Measurements from ENCODE around the gene TSPEAR. TPM values are rescaled to one million over a fixed set of nuclear protein-coding genes. Genes with fewer than 3 reads are reported as not detected.

TSPEAR gene
- total RNA-seq, 1 experiment from 2014 or later, result not detected

DNA sequence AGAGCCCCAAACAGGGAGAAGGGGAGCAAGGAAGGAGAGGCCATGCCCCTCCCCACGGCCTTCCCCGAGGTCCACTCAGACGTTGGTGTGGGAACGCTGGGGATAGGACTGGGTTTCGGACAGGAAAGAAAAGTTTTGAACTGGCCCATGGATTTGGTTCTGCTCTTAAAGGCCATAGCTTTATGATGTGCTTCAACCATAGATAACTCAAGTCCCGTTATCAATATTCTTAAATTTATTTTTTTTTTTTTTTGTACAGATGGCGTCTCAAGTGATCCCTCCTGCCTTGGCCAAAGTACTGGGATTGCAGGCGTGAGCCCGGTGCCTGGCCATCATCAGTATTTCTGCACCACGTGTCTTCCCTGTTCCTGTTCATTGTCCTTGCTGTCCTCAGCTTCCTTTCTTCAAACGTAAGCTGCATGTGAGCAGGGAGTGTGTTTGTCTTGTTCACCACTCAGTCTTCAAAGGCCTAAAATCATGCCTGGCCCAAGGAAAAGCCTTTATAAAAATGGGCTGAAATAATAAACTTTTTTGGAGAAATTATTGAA, 170.6 kb downstream of the TSPEAR start:
- in situ Hi-C loops (cut with HindIII; ENCODE audit: low pct_unique_long_range_greater_than_20kb, low sequenced_read_pairs), result no loop called here
- no peak for DNase-seq (ENCODE audit: low read depth, low spot score)

DNA sequence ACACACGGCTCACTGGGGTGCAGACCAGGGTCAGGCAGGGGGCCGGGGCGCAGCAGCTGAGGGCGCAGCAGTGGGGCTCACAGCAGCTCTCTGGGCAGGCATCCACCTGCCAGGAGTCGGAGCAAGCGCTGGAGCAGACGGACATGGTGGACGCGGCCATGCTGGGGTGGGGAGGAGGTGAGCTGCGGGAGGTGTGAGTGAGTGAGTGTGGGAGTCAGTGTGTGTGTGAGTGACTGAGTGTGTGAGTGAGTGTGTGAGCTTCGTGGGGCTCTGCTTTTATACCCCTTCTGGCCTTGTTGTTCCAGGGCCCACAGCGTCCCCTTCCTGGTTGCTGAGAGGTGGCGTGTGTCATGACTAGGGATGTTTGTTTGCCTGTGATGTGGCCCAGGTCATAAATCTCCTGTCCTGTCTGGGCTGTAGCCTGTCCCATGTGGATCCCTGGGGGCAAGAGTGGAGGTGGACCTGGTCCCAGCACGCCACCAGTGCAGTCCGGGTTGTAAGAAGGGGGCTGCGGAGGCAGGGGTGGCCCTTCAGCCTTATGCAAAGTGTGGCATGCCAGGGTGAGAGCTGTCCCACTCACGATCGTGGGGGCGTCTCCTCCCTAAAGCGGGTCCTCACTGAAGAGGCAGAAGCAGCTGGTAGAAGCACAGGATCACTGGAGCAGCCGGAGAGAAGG, 171.2 kb downstream of the TSPEAR start, which contains the start of gene KRTAP10-1:
TSS of gene KRTAP10-1 (minus strand) at position 205 of the 676 bp plus-strand sequence. CDS start at position 160, 45 bp downstream.
- in situ Hi-C loops (cut with HindIII; ENCODE audit: low pct_unique_long_range_greater_than_20kb, low sequenced_read_pairs), result no loop called here
- DNase-seq (ENCODE audit: low read depth, low spot score), result no peak

- in situ Hi-C loops (cut with HindIII; ENCODE audit: low pct_unique_long_range_greater_than_20kb, low sequenced_read_pairs), result no loop called here
Measured at GRCh38 chr21:44539046-44539445, 172.3 kb downstream of the TSPEAR start.

DNA sequence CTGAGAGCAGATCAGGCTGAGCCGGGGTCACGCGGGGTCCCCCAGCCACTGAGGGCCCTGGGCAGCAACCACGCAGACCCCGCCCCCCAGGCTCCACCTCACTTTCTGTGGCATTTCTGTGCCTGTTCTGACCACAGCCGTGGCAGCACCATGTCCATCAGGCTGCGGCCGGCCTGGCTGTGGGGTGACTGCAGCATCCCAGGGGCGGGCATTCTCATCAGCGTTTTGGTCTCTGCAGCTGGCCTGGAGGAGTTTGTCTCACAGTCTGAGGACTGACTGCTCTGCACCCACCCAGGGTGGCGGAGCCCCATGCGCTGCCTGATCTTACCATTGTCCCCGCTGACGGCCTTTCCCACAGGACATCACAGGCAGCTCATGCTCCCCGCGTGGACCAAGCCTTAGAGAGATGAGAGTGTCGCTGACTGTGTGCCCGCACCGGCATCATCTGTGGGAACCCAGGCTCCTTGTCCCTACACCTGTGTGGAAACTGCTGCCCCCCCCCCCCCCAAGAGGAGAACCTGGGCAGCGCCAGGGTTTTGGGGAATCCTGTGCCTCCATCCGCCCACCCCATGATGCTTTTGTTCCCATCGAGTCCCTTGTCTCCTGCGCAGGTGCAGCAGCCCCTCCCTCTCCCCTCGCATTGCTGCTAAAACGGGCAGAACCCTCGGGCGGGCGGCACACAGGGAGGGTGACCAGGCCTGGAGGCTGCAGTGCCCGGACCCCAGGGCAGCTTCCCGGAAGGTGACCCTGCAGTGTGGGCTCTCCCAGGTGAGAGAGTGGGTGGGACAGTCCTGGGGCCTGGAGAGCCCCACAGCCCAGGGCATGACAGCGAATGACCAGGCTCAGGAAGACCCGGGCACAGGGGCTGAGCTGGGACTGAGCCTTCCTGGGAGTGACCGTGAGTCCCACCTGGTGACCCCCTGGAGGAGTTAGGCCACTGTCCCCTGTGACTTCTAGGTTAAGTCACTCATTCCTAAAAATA, 173.2 kb downstream of the TSPEAR start:
- no peak for DNase-seq (ENCODE audit: low read depth, low spot score)
- in situ Hi-C loops (cut with HindIII; ENCODE audit: low pct_unique_long_range_greater_than_20kb, low sequenced_read_pairs), result no loop called here

More at GRCh38 chr21:44539046-44539445, 172.3 kb downstream of the TSPEAR start:
- no peak for DNase-seq (ENCODE audit: low read depth, low spot score)

DNA sequence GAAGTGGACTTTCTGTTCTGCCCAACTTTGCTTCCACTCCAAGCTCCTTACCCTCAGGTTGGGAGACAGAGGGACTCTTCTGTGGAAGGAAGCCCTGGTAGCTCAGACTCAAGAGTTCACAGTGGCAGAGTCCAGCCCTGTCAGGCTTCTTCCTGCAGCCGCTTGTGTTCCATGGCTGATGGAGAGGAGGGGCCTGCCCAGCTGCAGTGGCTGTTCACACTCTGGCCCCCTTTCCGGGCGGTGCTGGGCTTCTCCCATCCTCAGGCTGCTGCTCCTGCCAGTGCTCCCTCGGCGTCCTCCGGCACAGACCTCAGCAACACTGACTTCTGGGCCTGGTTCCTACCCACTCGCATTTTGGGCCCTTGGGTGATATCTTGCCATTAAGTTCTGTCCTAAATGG, 175.4 kb downstream of the TSPEAR start:
- in situ Hi-C loops (cut with HindIII; ENCODE audit: low pct_unique_long_range_greater_than_20kb, low sequenced_read_pairs), result no loop called here
- DNase-seq (ENCODE audit: low read depth, low spot score), result no peak

DNA sequence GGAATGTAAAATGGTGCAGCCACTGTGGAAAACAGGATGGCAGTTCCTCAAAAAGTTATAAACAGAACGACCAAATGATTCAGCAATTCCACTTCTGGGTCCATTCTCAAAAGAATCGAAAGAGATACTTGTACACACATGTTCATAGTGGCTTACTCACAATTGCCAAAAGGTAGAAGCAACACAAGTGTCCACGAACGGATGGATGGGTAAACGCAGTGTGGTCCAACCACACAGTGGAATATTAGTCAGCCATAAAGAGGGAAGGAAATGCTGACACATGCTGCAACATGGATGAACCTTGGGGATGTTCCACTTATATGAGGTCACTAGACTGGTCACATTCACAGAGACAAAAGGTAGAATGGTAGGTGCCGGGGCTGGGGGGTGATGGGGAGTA, 176.7 kb downstream of the TSPEAR start:
- no peak for DNase-seq (ENCODE audit: low read depth, low spot score)
- in situ Hi-C loops (cut with HindIII; ENCODE audit: low pct_unique_long_range_greater_than_20kb, low sequenced_read_pairs), result no loop called here

DNA sequence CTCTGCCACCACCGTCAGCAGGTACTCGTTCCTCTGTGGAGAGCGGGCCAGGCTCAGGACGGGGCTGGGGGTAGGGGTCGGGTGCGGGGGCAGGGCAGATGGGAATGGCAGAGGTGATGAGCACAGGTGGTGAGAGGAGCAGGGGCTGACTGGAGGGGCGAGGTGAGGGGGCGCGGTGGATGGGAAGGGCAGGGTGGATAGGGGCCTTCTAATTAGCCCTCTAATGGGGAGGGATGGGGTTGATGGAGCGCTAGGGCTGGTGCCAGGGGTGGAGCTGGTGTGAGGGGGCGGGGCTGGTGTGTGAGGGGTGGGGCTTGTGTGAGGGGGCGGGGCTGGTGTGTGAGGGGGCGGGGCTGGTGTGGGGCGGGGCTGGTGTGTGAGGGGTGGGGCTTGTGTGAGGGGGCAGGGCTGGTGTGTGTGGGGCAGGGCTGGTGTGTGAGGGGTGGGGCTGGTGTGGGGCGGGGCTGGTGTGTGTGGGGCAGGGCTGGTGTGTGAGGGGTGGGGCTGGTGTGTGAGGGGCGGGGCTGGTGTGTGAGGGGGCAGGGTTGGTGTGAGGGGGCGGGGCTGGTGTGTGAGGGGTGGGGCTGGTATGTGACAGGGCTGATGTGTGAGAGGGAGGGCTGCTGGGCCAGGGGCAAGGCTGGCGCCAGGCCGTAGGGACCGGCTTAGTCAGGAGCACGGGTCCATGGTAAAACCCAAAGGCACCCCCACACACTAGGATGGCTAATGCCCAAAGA, 177.3 kb downstream of the TSPEAR start:
- in situ Hi-C loops (cut with HindIII; ENCODE audit: low pct_unique_long_range_greater_than_20kb, low sequenced_read_pairs), result no loop called here
- no peak for DNase-seq (ENCODE audit: low read depth, low spot score)

DNA sequence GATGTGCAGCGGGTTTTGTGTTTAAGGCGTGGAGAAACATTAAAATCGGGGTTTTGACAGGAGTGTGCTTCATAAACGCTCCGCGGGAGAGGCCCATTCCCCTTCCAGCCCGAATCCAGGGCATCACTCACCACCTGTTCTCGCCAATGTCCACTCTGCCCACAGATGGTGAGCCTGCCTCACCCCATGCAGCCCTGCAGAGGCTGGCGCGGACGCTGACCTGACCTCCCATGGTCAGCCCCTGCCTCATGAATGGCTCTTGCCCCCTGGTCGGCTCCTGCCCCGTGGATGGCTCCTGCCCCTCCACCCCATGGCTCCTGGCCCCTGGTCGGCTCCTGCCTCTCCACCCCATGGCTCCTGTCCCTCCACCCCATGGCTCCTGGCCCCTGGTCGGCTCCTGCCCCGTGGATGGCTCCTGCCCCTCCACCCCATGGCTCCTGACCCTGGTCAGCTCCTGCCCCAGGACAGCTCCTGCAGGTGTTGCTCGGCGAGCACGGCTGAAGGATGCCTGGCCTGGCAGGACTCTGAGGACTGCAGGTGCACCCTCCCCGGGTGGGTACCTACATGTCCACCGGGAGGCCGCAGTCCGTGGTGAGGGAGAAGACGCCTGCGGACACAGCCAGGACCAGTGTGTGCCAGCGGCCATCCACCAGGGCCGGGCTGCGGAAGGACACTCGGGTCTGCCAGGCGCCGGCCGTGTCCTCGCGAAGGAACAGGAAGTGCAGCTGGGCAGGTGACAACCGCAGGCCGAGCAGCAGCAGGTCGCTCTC, 178.1 kb downstream of the TSPEAR start:
- no peak for DNase-seq (ENCODE audit: low read depth, low spot score)
- in situ Hi-C loops (cut with HindIII; ENCODE audit: low pct_unique_long_range_greater_than_20kb, low sequenced_read_pairs), result no loop called here

GRCh38 chr21:44532712-44533111, 178.7 kb downstream of the TSPEAR start:
- in situ Hi-C loops (cut with HindIII; ENCODE audit: low pct_unique_long_range_greater_than_20kb, low sequenced_read_pairs), result no loop called here
- DNase-seq (ENCODE audit: low read depth, low spot score), result no peak

DNA sequence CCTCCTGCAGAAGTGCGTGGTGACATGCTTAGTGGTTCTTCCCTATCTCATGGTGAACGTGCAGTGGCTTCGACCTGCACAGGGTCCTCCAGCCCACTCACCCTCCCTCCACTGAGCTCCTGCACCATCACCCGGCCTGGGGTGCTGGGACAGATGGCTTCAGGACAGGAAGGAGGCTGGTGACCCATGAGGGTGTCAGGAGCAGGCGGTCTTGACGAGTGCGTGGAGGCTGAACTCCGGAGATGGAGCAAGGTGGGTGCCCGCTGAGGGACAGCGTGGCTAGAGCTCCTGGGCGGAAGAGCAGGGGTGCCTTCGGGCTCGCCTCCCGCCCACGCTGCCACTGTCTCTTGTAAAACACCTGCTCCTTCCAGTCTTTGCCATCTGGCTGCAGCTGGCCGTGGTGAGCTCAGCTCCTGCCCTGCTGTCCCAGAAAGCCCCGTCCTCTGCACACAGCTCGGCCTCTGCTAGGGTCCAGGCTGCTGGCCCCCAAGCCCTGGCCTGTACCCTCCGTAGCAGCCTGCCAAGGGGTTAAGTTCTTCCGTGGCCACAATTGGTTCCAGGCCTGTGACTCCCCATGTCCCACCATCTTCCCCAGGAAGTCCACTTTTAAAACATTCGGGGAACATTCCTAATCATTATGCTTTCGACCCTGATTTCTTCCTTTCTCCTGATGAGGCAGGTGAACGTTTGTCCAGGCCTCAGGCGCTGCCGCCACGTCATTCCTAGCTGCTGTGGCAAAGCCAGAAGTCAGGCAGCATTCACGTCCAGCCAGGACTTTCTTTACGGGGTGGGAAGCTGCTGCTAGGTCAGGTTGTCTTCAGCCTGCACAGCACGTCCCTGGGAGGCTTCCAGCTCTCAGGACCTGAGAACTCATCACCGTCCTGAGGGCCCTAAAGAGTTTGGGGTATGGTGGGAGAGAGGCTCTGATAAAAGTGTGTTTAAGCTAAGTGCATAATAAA, 179.5 kb downstream of the TSPEAR start:
- DNase-seq (ENCODE audit: low read depth, low spot score), result no peak
- in situ Hi-C loops (cut with HindIII; ENCODE audit: low pct_unique_long_range_greater_than_20kb, low sequenced_read_pairs), result no loop called here

DNA sequence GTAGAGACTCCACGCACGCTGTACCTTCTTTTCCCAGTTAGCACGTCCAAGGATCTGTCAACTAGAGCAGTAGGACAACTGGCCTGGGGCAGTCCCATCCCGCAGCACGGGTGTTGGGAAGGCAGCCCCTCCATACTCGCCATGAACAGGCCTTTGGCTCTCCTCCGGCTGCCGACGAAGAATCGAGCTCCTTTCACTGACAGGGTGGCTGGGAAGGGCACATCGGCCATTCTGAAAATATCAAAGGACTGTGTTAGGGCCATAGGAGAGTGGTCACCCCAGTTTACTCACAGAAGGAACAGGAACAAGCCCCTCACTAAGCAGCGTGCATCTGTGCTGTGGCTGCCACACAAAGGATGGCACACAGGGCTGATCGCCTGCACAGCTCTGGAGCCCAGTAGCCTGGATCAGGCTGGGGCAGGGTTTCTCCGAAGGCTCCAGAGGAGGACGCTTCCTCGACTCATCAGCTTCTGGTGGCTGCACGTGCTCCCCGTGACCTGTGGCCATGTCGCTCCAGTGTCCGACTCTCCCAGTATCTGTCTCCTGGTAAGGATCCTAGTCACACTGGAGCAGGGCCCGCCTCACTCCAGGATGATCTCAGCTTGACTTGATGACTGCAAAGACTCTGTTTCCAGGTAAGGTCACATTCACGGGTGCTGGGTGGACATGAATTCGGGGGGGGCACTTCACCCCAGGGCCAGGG, 180.3 kb downstream of the TSPEAR start:
- DNase-seq (ENCODE audit: low read depth, low spot score), result no peak
- in situ Hi-C loops (cut with HindIII; ENCODE audit: low pct_unique_long_range_greater_than_20kb, low sequenced_read_pairs), result no loop called here

DNA sequence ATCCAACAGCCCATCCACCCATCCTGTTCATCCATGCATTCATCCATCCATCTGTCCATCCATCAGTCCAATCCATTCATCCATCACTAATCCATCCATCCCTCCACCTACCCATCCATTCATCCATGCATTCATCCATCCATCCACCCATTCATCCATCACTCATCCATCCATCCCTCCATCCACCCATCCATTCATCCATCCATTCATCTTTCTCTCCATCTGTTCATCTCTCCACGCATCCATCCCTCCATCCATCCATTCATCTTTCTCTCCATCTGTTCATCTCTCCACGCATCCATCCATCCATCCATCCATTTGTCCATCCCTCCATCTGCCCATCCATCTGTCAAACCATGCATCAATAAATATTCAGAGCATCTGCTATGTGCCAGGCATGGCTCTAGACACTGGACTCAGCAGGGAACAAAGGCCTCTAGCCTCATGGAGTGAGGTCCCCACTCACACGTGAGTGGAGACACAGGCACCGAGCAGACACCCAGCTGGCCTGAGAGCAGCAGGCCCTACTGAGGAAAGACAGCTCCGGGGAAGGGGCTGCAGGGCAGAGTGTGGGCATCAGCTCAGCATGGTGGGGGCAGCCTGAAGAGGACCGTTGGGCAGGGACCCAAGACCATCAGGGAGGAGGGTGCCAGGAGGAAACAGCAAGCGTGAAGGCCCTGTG, 181.0 kb downstream of the TSPEAR start:
- in situ Hi-C loops (cut with HindIII; ENCODE audit: low pct_unique_long_range_greater_than_20kb, low sequenced_read_pairs), result no loop called here
- DNase-seq (ENCODE audit: low read depth, low spot score), result no peak

DNA sequence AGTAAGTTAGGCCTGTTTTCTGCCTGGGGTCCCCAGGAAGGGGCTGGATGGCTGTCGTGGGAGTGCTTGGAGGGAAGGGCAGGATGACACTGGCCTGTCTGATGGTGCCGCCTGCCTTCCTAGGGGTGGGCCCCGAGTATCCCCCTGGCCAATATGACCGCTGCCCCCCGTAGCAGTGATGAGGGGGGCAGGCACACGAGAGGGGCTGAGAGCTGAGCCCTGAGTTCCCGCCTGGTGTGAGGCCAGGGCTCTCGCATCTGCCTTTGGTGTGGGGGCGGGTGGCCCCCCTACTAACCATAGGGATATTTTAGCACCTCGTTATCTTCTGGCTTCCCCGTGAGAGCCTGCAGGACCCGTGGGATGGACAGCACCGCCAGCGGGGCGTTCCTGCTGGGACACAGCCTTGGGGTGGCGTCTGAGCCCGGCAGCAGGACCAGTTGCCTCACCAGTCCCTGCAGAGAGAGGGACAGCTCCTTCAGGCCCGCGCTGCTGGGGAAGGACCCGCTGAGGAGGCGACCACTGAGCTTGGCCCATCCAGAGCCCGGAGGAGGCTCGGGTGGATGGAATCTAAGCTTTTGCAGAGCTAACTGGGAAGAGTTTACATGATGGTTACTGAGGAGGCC, 181.8 kb downstream of the TSPEAR start:
- in situ Hi-C loops (cut with HindIII; ENCODE audit: low pct_unique_long_range_greater_than_20kb, low sequenced_read_pairs), result no loop called here
- DNase-seq (ENCODE audit: low read depth, low spot score), result no peak

DNA sequence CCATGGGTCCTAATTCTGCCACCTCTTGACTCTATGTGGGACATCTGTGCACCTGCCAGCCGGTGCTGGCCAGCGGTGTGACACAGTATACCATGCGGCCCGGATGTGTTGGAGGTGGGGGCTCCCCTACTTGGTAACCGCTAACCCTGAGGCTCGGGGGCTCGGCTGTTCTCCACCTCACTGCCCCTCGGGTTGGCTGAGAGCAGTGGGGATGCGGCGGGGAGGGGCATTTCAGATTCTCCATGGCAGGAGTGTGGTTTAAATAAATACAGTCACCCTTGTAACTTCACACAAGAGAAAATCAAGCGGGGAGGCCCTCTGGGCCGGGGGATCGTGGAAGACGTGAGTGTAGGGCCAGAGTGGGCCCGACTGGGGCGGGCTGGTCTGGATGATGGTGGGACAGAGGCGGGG, 182.4 kb downstream of the TSPEAR start:
- in situ Hi-C loops (cut with HindIII; ENCODE audit: low pct_unique_long_range_greater_than_20kb, low sequenced_read_pairs), result no loop called here
- no peak for DNase-seq (ENCODE audit: low read depth, low spot score)

GRCh38 chr21:44528634-44528995, 182.8 kb downstream of the TSPEAR start:
- in situ Hi-C loops (cut with HindIII; ENCODE audit: low pct_unique_long_range_greater_than_20kb, low sequenced_read_pairs), result no loop called here
- no peak for DNase-seq (ENCODE audit: low read depth, low spot score)
